ENCODE measurements around the gene RUNX3.

Gene RUNX3

GRCh38 chr1:24935615-24936484 is 5.8 kb upstream of the RUNX3 start:
- H4K91ac ChIP-seq (ENCODE audit: low read depth, low read length, poor library complexity), result no peak overlapping the region
- no peaks in the 10 kb centered on the region for H3K79me1 ChIP-seq (ENCODE audit: low read depth, low read length)
- peaks cover 0 to 7% of the 10 kb centered on the region in 2 donors for H3K4me1 ChIP-seq (ENCODE audit: control insufficient read depth in 2 of 2, insufficient read depth in 1 of 2, low read depth in 1 of 2, low read length in 2 of 2)
- no peak overlapping the region for H3K27ac ChIP-seq (replicated peaks; ENCODE audit: low read length)
- H3K4ac ChIP-seq (ENCODE audit: low read length), result no peak overlapping the region
- no peak for DNase-seq (ENCODE audit: low spot score)
- no peaks in the 10 kb centered on the region for H3K36me3 ChIP-seq (replicated peaks in 1 of 2; ENCODE audit: control insufficient read depth in 2 of 2, insufficient read depth in 2 of 2, low read length in 2 of 2)
- no peak overlapping the region for H3K14ac ChIP-seq (ENCODE audit: low read length)
- no peak overlapping the region for H4K8ac ChIP-seq (ENCODE audit: low read depth, low read length)
- no peak overlapping the region for H3K4me2 ChIP-seq (ENCODE audit: insufficient read depth, low read length, poor library complexity, severe bottlenecking)
- H3K18ac ChIP-seq (ENCODE audit: low read length), result peak overlapping the region; percentile 62
- H3K9me3 ChIP-seq (replicated peaks in 1 of 2; ENCODE audit: control insufficient read depth in 2 of 2, insufficient read depth in 1 of 2, low read depth in 1 of 2, low read length in 2 of 2), result peaks cover 0 to 5% of the 10 kb centered on the region in 2 donors
- H3K27me3 ChIP-seq (ENCODE audit: control insufficient read depth in 3 of 3, insufficient read depth in 3 of 3, low read depth in 1 of 3, low read length in 3 of 3), result peaks cover 33 to 89% (median 52%) of the 10 kb centered on the region in 3 experiments
- H2BK12ac ChIP-seq (ENCODE audit: low read length), result no peak overlapping the region
- H2BK15ac ChIP-seq (ENCODE audit: low read length), result no peak overlapping the region
- no peak overlapping the region for H2BK5ac ChIP-seq (ENCODE audit: low read length)
- no peak overlapping the region for H3K23ac ChIP-seq (ENCODE audit: low read depth, low read length, poor library complexity)
- H2AK5ac ChIP-seq (ENCODE audit: low read depth, low read length), result peak overlapping the region; percentile 9
- H2BK120ac ChIP-seq (ENCODE audit: low read depth, low read length), result no peak overlapping the region
- H2AFZ ChIP-seq (ENCODE audit: low read length), result no peak overlapping the region
- WGBS, 2 donors (ENCODE audit: extremely low coverage in 2 of 2, insufficient read length in 2 of 2, insufficient replicate concordance in 1 of 2), result no CpG with 5 or more reads among the region's 13 CpGs
- no peak overlapping the region for H3K4me3 ChIP-seq (ENCODE audit: low read length in 2 of 2)
- no peak overlapping the region for H3K9ac ChIP-seq (ENCODE audit: low read depth, low read length, poor library complexity)

GRCh38 chr1:24935196-24935526 is 5.1 kb upstream of the RUNX3 start:
- Histone ChIP-seq H2AK5ac (ENCODE audit: low read depth, low read length) (no peak overlapping the region), H3K14ac (ENCODE audit: low read length) (no peak overlapping the region), H3K36me3 (replicated peaks in 1 of 2; ENCODE audit: control insufficient read depth in 2 of 2, insufficient read depth in 2 of 2, low read length in 2 of 2) (no peaks in the 10 kb centered on the region), H3K9ac (ENCODE audit: low read depth, low read length, poor library complexity) (no peak overlapping the region), H3K27ac (replicated peaks; ENCODE audit: low read length) (no peak overlapping the region), H2BK5ac (ENCODE audit: low read length) (no peak overlapping the region), H3K4me3 (ENCODE audit: low read length in 2 of 2) (no peak overlapping the region), H3K23ac (ENCODE audit: low read depth, low read length, poor library complexity) (no peak overlapping the region), H2BK15ac (ENCODE audit: low read length) (no peak overlapping the region), H3K79me1 (ENCODE audit: low read depth, low read length) (no peaks in the 10 kb centered on the region), H3K18ac (ENCODE audit: low read length) (peak overlapping the region; percentile 65), H4K8ac (ENCODE audit: low read depth, low read length) (no peak overlapping the region), H3K4me2 (ENCODE audit: insufficient read depth, low read length, poor library complexity, severe bottlenecking) (no peak overlapping the region), H3K4me1 (ENCODE audit: control insufficient read depth in 2 of 2, insufficient read depth in 1 of 2, low read depth in 1 of 2, low read length in 2 of 2) (peaks cover 0 to 7% of the 10 kb centered on the region in 2 donors), H3K27me3 (ENCODE audit: control insufficient read depth in 3 of 3, insufficient read depth in 3 of 3, low read depth in 1 of 3, low read length in 3 of 3) (peaks cover 39 to 95% (median 59%) of the 10 kb centered on the region in 3 experiments), H2BK120ac (ENCODE audit: low read depth, low read length) (no peak overlapping the region), H2BK12ac (ENCODE audit: low read length) (no peak overlapping the region), H4K91ac (ENCODE audit: low read depth, low read length, poor library complexity) (no peak overlapping the region), H2AFZ (ENCODE audit: low read length) (no peak overlapping the region), H3K4ac (ENCODE audit: low read length) (no peak overlapping the region), H3K9me3 (replicated peaks in 1 of 2; ENCODE audit: control insufficient read depth in 2 of 2, insufficient read depth in 1 of 2, low read depth in 1 of 2, low read length in 2 of 2) (peaks cover 0 to 5% of the 10 kb centered on the region in 2 donors)
- no CpG with 5 or more reads among the region's 11 CpGs for WGBS, 2 donors (ENCODE audit: extremely low coverage in 2 of 2, insufficient read length in 2 of 2, insufficient replicate concordance in 1 of 2)
- no peak for DNase-seq (ENCODE audit: low spot score)

DNA sequence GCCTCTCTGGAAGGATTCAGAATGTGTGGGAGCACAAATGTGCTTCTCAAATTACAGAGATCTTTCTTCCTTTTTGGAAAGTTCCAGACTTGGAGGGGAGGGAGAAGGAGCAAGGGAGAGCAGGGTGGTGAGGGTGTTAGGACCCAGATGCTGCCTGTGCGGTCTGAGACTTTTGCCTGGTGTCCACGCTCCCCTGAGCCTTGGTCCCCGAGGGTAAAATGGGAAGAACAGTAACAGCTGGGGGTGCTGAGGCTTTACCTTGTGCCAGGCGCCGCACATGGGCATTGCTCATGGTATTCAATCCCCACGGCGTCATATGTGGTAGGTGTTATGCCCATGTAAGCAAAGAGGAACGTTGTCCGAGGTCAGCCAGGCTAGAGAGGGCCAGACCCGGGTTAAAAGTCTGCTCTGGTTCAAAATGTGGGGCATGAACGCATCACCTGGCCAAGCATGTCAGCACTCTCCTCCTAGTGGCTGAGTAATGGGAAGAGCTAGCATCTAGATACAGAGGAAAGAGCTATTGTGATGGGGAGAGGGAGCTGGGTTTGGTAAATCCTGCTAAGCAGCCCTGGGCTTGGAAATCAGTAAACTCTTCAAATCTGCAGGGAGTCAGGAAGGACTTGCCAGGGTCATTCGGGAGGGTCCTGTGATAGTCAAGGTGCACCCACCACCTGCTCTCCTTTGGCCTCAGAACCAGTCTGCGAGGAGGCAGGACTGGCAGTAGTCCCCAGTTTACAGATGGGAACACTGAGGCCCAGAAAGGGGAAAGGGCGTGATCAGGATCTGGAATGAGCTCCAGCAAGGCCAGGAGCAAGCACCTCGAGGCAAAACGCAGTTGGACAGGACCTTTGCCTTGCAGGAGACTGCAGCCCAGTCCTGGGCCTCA is 4.5 kb upstream of the RUNX3 start:
- Histone ChIP-seq H4K91ac (ENCODE audit: low read depth, low read length, poor library complexity) (no peak overlapping the region), H2AFZ (ENCODE audit: low read length) (no peak overlapping the region), H3K9ac (ENCODE audit: low read depth, low read length, poor library complexity) (peak overlapping the region; percentile 24), H3K79me1 (ENCODE audit: low read depth, low read length) (no peaks in the 10 kb centered on the region), H3K18ac (ENCODE audit: low read length) (peak overlapping the region; percentile 65), H3K4me1 (ENCODE audit: control insufficient read depth in 2 of 2, insufficient read depth in 1 of 2, low read depth in 1 of 2, low read length in 2 of 2) (peaks cover 0 to 7% of the 10 kb centered on the region in 2 donors), H3K4me2 (ENCODE audit: insufficient read depth, low read length, poor library complexity, severe bottlenecking) (no peak overlapping the region), H3K36me3 (replicated peaks in 1 of 2; ENCODE audit: control insufficient read depth in 2 of 2, insufficient read depth in 2 of 2, low read length in 2 of 2) (no peaks in the 10 kb centered on the region), H2BK12ac (ENCODE audit: low read length) (no peak overlapping the region), H2BK15ac (ENCODE audit: low read length) (no peak overlapping the region), H3K4me3 (ENCODE audit: low read length in 2 of 2) (no peak overlapping the region), H2BK120ac (ENCODE audit: low read depth, low read length) (no peak overlapping the region), H2BK5ac (ENCODE audit: low read length) (no peak overlapping the region), H3K27me3 (ENCODE audit: control insufficient read depth in 3 of 3, insufficient read depth in 3 of 3, low read depth in 1 of 3, low read length in 3 of 3) (peaks cover 39 to 92% (median 65%) of the 10 kb centered on the region in 3 experiments), H4K8ac (ENCODE audit: low read depth, low read length) (no peak overlapping the region), H2AK5ac (ENCODE audit: low read depth, low read length) (peak overlapping the region; percentile 51), H3K23ac (ENCODE audit: low read depth, low read length, poor library complexity) (peak overlapping the region; percentile 12), H3K4ac (ENCODE audit: low read length) (no peak overlapping the region), H3K14ac (ENCODE audit: low read length) (no peak overlapping the region), H3K9me3 (replicated peaks in 1 of 2; ENCODE audit: control insufficient read depth in 2 of 2, insufficient read depth in 1 of 2, low read depth in 1 of 2, low read length in 2 of 2) (peaks cover 0 to 5% of the 10 kb centered on the region in 2 donors), H3K27ac (replicated peaks; ENCODE audit: low read length) (no peak overlapping the region)
- DNase-seq (ENCODE audit: low spot score), result no peak
- WGBS, 2 donors (ENCODE audit: extremely low coverage in 2 of 2, insufficient read length in 2 of 2, insufficient replicate concordance in 1 of 2), result no CpG with 5 or more reads among the region's 16 CpGs

- Histone ChIP-seq H2BK5ac (ENCODE audit: low read length) (no peak overlapping the region), H3K27ac (replicated peaks; ENCODE audit: low read length) (no peak overlapping the region), H2BK12ac (ENCODE audit: low read length) (no peak overlapping the region), H2BK120ac (ENCODE audit: low read depth, low read length) (no peak overlapping the region), H4K8ac (ENCODE audit: low read depth, low read length) (no peak overlapping the region), H2AK5ac (ENCODE audit: low read depth, low read length) (no peak overlapping the region), H3K14ac (ENCODE audit: low read length) (no peak overlapping the region), H3K18ac (ENCODE audit: low read length) (peak overlapping the region; percentile 1), H3K9ac (ENCODE audit: low read depth, low read length, poor library complexity) (no peak overlapping the region), H3K79me1 (ENCODE audit: low read depth, low read length) (no peaks in the 10 kb centered on the region), H2BK15ac (ENCODE audit: low read length) (no peak overlapping the region), H2AFZ (ENCODE audit: low read length) (no peak overlapping the region), H3K36me3 (replicated peaks in 1 of 2; ENCODE audit: control insufficient read depth in 2 of 2, insufficient read depth in 2 of 2, low read length in 2 of 2) (no peaks in the 10 kb centered on the region), H3K4me2 (ENCODE audit: insufficient read depth, low read length, poor library complexity, severe bottlenecking) (no peak overlapping the region), H3K23ac (ENCODE audit: low read depth, low read length, poor library complexity) (no peak overlapping the region), H3K27me3 (ENCODE audit: control insufficient read depth in 3 of 3, insufficient read depth in 3 of 3, low read depth in 1 of 3, low read length in 3 of 3) (peaks cover 49 to 93% (median 76%) of the 10 kb centered on the region in 3 experiments), H4K91ac (ENCODE audit: low read depth, low read length, poor library complexity) (no peak overlapping the region), H3K4ac (ENCODE audit: low read length) (no peak overlapping the region), H3K9me3 (replicated peaks in 1 of 2; ENCODE audit: control insufficient read depth in 2 of 2, insufficient read depth in 1 of 2, low read depth in 1 of 2, low read length in 2 of 2) (peaks cover 0 to 5% of the 10 kb centered on the region in 2 donors), H3K4me3 (ENCODE audit: low read length in 2 of 2) (no peak overlapping the region), H3K4me1 (ENCODE audit: control insufficient read depth in 2 of 2, insufficient read depth in 1 of 2, low read depth in 1 of 2, low read length in 2 of 2) (peaks cover 0 to 7% of the 10 kb centered on the region in 2 donors)
- DNase-seq (ENCODE audit: low spot score), result no peak
- WGBS, 2 donors (ENCODE audit: extremely low coverage in 2 of 2, insufficient read length in 2 of 2, insufficient replicate concordance in 1 of 2), result no CpG with 5 or more reads among the region's 12 CpGs
Measured at GRCh38 chr1:24933468-24933867, 3.4 kb upstream of the RUNX3 start.
